KOPT-K1 (cell line): Measurements from ENCODE around the gene MIPEP.

Experiments used
- H3K27ac ChIP-seq: fragments of 200-600 bp; sonication (generic); 2 replicates; pipeline ENCODE4 v1.5.1; 2016; ENCODE audit warnings: antibody characterized with exemption, mild to moderate bottlenecking, low read depth, low read length; ENCODE audit not compliant: poor library complexity, severe bottlenecking
- H3K36me3 ChIP-seq: fragments of 200-600 bp; sonication (generic); 2 replicates; pipeline ENCODE4 v1.5.1; 2017; ENCODE audit warnings: antibody characterized with exemption, mild to moderate bottlenecking, low read length, moderate library complexity; ENCODE audit not compliant: insufficient read depth
- H3K9me3 ChIP-seq: fragments of 200-600 bp; sonication (generic); 2 replicates; pipeline ENCODE4 v1.5.1; 2017; ENCODE audit warnings: antibody characterized with exemption, low read length, mild to moderate bottlenecking; ENCODE audit not compliant: insufficient read depth, poor library complexity, severe bottlenecking

The MIPEP gene

DNA sequence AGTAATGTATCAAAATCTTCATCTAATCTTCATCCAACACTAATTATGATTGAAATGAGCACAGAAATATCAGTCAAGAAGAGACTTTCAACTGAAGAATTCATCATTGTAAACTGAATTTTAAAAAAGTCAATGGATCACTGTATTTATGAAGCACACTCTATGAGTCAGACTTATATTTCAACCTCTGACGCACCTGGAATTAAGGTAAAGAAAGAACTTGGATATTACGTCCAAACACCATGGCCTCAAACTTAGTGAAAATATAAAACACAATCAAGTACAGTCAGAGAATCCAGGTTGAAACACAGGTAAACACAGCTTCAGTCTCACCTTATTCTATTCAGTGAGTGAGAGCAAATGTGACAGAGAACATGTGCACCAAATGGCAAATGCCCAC is 39.5 kb downstream of the MIPEP start:
- H3K36me3 ChIP-seq, result no peaks in the 10 kb centered on the region
- no peaks in the 10 kb centered on the region for H3K9me3 ChIP-seq
- no peak overlapping the region for H3K27ac ChIP-seq

DNA sequence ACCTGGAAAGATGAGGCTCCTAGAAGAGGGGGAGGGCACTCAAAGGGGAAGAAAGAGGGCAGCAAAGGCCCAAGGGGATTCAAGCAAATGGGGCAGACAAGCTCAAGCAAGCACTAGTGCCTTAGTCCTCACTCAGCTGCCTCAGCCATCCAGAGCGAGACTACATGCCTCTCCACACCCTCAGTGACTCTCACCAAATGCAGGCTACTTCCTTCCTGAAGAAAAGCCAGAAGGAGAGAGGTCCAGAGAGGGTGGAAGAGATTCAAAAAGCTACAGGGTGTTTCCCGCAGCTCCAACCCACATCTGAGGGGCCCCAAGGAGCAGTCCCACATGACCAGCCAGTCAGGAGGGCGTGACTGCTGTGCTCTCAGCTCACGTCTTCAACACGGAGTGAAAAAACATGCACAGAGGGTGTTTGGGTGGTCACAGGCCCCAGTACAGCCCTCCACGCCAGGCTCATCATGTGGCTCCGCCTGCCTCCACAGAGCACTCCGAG is 40.5 kb downstream of the MIPEP start:
- Histone ChIP-seq H3K36me3 (no peaks in the 10 kb centered on the region), H3K27ac (no peak overlapping the region), H3K9me3 (no peaks in the 10 kb centered on the region)

DNA sequence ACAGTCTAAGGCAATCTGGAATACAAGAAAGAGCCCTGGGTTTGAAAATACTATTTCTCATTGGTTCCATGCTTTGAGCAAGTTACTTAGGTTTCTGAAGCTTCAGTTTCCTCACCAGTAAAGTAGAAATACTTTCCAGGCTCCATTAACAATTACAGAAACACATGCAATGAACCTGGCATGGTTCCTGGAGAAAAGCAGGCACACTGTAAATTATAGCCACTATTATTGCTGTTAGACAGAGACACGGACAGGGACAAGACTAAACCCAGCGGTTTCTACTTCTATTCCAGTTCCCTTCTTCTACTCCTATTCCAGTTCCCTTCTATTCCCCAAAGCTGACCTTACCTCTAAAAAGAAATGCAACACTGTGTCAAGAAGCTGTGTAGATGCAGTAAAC is 41.2 kb downstream of the MIPEP start:
- no peak overlapping the region for H3K27ac ChIP-seq
- H3K9me3 ChIP-seq, result no peaks in the 10 kb centered on the region
- H3K36me3 ChIP-seq, result no peaks in the 10 kb centered on the region

DNA sequence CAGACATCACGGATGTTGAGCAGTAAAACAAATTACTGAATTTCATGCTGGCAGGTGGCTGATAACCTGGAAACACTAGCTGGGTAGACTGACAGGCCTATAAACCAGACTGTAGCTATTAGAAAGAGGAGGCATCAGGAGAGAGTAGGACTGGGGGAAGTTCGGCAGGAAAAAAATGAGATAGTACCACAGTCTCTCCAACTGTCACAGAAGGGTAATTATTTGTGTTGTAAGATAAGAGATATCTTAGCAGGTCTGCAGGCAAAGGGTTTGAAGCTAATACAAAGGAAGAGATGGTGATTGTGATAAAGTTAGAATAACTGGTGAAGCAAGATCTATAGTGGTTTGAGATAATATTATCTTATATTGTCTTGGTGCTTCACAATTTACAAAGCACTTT is 41.7 kb downstream of the MIPEP start:
- Histone ChIP-seq H3K27ac (peak overlapping the region; percentile 17), H3K36me3 (no peaks in the 10 kb centered on the region), H3K9me3 (no peaks in the 10 kb centered on the region)

DNA sequence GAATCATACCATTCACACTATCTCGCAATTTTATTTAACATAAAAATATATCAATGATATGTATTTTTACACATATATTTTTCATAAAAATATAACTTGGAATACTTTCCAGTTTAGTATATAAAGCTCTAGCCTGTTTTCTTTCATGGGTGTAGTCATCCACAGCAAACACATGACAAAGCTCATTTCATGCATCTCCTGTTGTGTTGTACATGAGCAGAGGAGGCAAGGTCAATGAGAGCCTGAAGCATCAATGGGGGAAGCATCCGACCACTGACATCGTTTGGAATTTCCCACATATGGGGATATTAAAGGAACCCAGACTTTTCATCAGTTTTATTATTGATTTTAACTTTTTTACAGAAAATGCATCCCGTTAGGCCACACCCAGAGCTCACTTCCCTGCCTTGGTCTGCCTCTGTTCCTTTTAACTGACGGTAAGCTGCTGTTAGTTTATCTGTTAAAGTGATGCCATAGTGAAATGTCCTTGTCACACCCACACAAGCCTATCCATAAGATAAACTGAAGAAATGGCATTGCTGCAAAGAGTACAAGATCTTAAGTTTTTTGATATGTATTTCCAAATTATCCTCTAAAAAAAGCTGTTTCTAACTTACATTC is 44.0 kb downstream of the MIPEP start:
- Histone ChIP-seq H3K9me3 (no peaks in the 10 kb centered on the region), H3K27ac (no peak overlapping the region), H3K36me3 (no peaks in the 10 kb centered on the region)

DNA sequence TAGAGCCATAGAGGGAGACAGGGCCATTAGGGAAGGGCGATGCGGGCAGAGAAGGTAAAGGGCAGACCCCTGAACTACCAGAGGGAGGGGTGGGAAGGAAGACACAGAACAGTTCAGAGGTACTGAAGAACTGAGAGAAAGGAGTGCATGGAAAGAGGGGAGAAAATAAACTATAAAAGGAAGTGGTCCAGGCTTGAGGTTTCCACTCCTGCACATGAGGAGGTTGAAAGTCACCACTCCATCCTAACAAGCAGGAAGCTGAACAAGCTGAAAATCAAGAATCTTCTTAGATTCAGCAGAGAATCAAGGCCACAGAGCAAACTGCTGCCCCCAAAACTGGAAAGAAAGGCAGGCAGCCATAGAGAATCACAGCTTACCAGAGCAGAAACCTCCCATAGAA is 45.1 kb downstream of the MIPEP start:
- no peaks in the 10 kb centered on the region for H3K9me3 ChIP-seq
- no peak overlapping the region for H3K27ac ChIP-seq
- no peaks in the 10 kb centered on the region for H3K36me3 ChIP-seq

DNA sequence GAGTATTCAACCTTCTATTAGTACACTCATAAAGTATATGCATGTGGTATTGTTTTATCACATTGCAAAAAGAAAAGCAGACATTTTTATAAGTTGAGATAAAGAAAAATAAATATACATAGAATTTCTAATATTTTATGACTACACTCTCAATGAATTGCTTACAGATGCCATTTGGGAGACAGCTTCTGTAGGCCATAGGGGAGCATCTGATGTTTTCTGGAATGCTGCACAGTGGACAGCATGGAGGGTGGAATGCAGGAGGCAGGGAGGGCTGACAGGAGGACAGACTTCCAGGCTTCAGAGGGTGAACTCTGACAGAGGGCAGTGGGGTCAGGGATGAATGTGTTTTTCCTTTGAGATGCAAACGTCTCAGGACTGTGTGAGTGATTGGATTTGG is 45.8 kb downstream of the MIPEP start:
- H3K27ac ChIP-seq, result no peak overlapping the region
- H3K36me3 ChIP-seq, result no peaks in the 10 kb centered on the region

DNA sequence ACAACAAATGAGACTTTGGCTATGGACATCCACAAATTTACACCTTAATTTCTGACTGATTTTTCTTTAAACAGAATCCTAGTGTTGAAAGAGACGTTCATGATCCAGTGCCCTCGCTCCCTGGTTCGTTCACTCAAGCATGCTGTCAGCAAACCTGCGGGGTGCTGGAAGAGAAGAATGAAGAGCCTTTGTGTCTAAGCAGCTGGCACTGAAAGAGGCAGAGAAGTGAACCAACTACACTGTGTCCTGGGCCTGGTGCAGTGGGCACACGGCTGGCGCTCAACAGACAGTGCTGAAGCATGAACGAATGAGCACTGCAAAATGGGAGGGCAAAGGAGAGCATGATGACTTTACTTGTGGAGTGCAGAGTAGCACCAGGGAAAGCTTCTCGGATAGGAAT is 46.8 kb downstream of the MIPEP start:
- no peaks in the 10 kb centered on the region for H3K9me3 ChIP-seq
- no peaks in the 10 kb centered on the region for H3K36me3 ChIP-seq
- no peak overlapping the region for H3K27ac ChIP-seq

More for the DNA sequence above, 45.8 kb downstream of the MIPEP start:
- H3K9me3 ChIP-seq, result no peaks in the 10 kb centered on the region

DNA sequence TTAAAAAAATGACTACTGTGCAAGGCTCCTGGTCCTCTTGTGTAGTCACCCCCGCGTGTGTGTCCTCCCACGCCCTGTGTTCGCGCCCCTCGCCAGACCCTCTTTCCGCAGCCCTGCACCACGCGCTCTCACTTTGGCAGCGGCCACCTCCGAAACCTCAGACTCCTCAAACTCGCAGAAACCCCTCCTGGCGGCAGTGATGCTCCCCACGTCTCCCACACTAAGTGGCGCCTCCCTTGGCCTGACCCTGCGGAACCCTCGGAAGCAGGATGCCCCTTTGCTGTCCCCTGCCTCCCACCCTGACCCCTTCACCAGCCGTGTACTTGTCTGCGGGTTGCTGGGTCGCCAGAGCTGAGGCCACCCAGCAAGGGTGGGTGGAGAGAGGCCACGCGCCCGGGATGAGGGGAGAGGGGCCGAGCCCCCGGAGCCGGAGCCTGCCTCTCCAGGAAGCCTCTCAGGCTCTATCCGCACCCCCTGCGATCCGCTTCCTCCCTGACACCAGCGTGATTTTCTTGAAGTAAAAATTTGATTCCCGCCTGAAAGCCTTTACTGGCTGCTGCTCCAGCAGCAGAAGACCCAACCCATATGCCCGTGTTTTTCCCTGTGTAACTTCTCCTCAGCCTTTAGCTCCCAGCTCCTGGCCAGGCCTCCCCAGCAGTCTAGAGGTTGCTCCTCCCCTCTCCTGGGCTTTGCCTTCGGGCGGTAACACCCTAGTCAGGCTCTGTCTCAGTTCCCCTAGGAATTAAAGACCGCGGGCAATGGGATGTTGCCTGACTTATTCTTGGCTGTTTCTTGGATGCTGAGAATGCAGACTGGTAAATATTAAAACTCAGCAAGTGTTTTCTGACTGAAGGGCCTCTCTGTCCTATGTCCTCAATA is 55.2 kb downstream of the MIPEP start:
- no peaks in the 10 kb centered on the region for H3K36me3 ChIP-seq
- no peaks in the 10 kb centered on the region for H3K9me3 ChIP-seq
- H3K27ac ChIP-seq, result no peak overlapping the region

DNA sequence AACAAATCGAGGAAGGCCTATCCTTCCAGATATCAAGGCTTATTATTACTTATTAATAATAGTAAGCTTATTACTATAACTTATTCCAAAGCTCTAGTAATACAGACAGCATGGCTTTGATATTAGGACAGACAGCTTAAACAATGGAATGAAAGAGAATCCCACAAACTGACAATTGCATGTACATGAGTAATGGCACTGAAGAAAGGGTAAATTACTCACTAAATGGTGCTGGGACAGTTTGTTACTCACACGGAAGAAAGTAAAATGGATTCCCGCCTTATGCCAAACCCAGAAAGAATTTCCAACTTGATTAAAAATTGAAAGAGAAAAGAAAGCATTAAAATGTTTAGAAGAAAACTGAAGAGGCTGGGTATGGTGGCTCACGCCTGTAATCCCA is 60.3 kb downstream of the MIPEP start:
- H3K9me3 ChIP-seq, result no peaks in the 10 kb centered on the region
- H3K27ac ChIP-seq, result no peak overlapping the region
- H3K36me3 ChIP-seq, result no peaks in the 10 kb centered on the region

DNA sequence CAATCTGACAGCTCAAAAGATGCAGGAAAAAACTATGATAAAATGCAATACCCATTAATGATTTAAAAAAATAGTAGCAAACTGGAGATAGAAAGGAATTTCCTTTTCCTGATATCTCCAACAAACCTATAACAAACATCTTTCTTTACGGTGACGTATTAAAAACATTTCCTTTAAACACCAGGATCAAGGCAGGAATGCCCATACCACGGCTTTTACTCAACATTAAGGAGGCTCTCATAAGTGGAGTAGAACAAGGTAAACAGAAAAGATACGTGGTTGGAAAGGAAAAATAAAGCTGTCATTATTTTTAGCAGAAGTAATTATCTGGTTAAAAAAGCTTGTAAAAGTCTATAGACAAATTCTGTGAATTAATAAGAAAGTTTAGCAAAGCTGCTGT is 61.1 kb downstream of the MIPEP start:
- no peaks in the 10 kb centered on the region for H3K9me3 ChIP-seq
- no peak overlapping the region for H3K27ac ChIP-seq
- no peaks in the 10 kb centered on the region for H3K36me3 ChIP-seq

DNA sequence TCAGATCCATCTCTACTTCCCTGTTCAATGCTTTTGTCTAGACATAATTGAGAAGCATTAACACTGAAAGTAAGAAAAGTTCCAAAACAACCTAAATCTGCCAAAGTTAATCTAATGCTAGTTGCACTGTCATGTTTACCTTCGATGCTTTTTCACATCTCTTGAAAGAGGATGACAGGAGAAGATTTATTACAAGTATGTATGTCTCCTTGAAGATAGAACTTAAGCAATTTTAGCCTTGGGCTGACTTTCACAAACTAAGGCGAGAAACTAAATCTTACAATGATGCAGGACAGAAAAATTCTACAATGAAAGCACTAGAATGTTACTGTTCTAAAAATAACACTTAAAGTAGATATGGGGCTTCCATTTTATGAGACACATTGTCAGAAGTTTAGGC is 64.0 kb downstream of the MIPEP start:
- Histone ChIP-seq H3K27ac (no peak overlapping the region), H3K9me3 (no peaks in the 10 kb centered on the region), H3K36me3 (no peaks in the 10 kb centered on the region)

DNA sequence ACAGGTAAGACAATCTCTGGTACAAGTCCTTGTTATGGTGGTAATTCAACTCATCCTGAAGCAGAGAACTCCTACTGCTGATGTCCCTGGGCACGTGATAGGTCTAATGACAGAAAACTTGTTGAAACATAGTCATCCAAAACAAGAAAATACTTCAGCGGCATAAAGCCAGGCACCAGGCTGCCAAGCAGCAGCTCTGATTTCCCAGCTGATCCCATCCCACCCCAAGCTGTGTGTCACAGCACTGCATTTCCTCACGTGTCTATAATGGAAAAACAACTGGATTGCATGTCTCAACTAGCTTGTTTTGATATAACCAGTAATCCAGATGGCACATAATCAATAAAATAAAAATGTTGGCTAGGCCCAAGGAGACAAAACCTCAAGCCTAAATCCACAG is 64.8 kb downstream of the MIPEP start:
- Histone ChIP-seq H3K9me3 (no peaks in the 10 kb centered on the region), H3K27ac (no peak overlapping the region), H3K36me3 (no peaks in the 10 kb centered on the region)

DNA sequence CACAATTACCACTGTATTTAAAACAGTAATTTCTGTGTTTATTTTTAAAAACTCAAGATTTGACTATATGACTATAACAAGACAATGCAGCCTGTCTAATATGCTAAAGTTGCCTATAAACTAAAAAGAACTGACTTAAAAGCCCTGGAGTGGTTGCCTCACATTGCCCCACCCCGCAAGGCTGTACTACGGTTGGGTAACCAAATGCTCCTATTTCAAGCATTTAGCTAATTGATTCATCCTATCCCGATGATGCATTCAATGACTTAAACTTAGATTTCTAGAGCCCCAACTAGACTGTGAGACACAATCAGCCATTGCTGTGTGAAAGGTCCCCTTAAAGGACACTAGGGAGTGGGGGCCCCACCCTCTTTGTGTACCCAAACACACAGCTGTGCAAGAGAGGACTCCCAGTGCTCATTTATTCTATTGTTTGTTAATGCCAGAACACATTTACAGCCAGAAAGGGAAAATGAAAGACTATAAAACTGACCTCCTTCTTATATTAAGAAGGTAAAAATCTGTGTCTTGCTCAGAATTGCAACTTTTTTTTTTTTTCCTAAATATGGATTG is 66.9 kb downstream of the MIPEP start:
- H3K9me3 ChIP-seq, result no peaks in the 10 kb centered on the region
- H3K27ac ChIP-seq, result no peak overlapping the region
- no peaks in the 10 kb centered on the region for H3K36me3 ChIP-seq

DNA sequence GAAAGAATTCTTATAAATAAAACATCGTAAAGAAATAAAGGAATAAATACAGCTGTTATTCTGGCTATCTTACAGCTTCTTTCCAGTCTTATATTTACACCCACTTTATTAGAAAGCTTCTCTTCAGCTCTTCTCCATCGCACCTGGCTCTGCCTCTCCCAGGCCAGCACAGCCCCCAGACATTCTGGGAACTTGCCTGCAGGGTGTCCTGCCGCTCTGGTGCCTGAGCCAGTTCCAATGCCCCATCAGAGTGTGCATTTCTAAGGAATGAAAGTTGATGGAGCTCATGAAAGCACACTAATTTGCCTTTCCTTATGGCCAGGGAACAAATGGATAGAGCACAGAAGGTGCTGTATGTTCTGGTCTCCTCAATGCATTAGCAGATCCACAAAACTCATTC is 68.7 kb downstream of the MIPEP start:
- Histone ChIP-seq H3K9me3 (no peaks in the 10 kb centered on the region), H3K27ac (no peak overlapping the region), H3K36me3 (no peaks in the 10 kb centered on the region)
